Measurements from ENCODE around the gene URB1.

URB1 gene

DNA sequence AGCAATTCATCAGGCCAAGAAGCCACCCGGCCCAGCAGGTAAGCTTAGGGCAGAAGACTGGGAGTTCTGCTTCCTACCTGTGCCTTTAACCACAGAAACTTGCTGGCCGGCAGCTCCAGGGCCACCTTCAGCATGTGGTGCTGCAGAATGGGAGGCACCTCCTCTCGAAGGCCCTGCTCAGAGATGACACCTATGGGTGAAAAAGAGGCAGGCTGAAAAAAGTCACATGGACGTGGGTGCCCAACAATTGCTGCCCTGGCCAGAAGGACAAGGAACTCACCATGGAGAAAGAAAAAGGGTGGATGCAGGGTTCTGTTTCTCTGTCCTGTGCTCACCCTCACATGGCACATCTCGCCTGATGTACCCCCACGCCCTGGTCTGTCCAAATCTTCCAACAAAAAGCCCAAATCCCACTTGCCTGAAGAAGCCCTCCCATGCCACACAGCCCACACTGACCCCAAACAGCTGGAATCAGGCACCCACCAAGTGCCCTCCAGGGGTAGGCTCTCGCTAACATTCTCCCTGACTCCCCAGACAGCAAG is 33.0 kb downstream of the URB1 start:
- Histone ChIP-seq H3K27ac (ENCODE audit: low read length) (no peak overlapping the region), H3K9me3 (ENCODE audit: control insufficient read depth, insufficient read depth, low read length) (no peaks in the 10 kb centered on the region), H3K27me3 (ENCODE audit: control insufficient read depth, insufficient read depth, low read length) (no peaks in the 10 kb centered on the region), H3K36me3 (ENCODE audit: control insufficient read depth, insufficient read depth, low read length) (peaks cover 36% of the 10 kb centered on the region), H3K4me3 (ENCODE audit: low read length) (no peak overlapping the region), H3K4me1 (ENCODE audit: control insufficient read depth, insufficient read depth, low read length) (no peaks in the 10 kb centered on the region)
- no peak for DNase-seq (ENCODE audit: low read depth, low spot score)
- no CpG with 5 or more reads among the region's 7 CpGs for WGBS (ENCODE audit: insufficient coverage, insufficient read length)

DNA sequence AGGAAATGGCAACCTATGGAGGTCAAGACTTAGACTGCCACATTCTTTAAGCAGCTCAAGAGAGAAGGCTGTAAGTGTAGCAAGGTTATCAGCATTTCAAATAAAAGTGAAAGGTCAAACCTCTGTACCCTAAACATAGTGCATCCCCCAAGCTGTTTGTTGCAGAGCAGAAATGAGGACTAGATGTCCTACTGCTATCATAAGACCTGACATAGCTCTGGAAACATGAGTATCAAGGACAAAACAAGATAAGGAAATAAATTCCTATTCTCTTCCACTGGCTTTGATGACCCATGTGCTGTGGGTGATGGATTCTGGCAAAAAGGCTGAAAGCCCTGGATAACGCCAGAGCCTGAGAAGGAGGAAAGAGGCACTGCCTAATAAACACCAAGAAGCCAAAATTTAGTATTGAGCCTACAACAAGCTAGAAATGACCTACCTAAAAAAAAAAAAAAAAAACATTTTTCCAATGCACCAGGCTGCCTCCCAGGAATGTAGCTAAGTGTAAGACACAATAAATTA is 35.9 kb downstream of the URB1 start:
- Histone ChIP-seq H3K4me1 (ENCODE audit: control insufficient read depth, insufficient read depth, low read length) (no peaks in the 10 kb centered on the region), H3K27me3 (ENCODE audit: control insufficient read depth, insufficient read depth, low read length) (no peaks in the 10 kb centered on the region), H3K36me3 (ENCODE audit: control insufficient read depth, insufficient read depth, low read length) (peaks cover 40% of the 10 kb centered on the region), H3K9me3 (ENCODE audit: control insufficient read depth, insufficient read depth, low read length) (no peaks in the 10 kb centered on the region), H3K4me3 (ENCODE audit: low read length) (no peak overlapping the region), H3K27ac (ENCODE audit: low read length) (no peak overlapping the region)
- no peak for DNase-seq (ENCODE audit: low read depth, low spot score)
- WGBS (ENCODE audit: insufficient coverage, insufficient read length): no CpG with 5 or more reads among the region's 1 CpG

DNA sequence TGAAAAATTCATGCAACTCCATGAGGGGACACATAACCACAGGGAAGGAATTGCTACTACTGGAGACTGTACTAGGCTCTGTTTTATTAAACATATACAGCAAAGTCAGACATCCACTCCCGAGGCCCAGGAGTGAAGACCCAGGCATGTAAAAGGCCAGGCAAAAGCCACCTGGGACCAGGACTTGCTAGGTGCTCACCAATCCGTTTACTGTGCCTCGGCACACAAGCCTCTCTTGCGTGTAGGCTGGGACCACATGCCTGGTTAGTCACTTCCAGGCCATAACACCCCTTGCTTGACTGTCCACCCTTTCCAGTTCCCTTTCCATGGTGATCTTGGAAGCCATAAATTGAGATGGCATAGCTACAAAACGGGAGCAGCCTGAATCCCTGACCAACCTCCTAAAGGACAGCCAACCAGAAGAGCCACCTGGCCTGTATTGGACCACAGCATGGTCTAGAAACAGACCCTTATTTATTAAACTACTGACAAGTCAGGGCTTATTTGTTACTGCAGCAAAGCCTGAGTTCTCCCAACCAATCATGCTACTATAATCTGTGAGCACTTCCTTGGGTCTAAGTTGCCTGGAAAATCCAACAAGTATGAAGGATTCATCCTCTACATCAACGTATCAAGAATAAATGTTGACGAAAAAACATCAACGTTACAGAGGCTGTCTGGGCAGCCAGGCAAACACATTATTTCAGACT is 39.7 kb downstream of the URB1 start:
- no peak overlapping the region for H3K27ac ChIP-seq (ENCODE audit: low read length)
- H3K4me3 ChIP-seq (ENCODE audit: low read length): no peak overlapping the region
- no peaks in the 10 kb centered on the region for H3K27me3 ChIP-seq (ENCODE audit: control insufficient read depth, insufficient read depth, low read length)
- H3K9me3 ChIP-seq (ENCODE audit: control insufficient read depth, insufficient read depth, low read length): no peaks in the 10 kb centered on the region
- H3K36me3 ChIP-seq (ENCODE audit: control insufficient read depth, insufficient read depth, low read length): peaks cover 42% of the 10 kb centered on the region
- WGBS (ENCODE audit: insufficient coverage, insufficient read length): no CpG with 5 or more reads among the region's 8 CpGs
- H3K4me1 ChIP-seq (ENCODE audit: control insufficient read depth, insufficient read depth, low read length): no peaks in the 10 kb centered on the region
- DNase-seq (ENCODE audit: low read depth, low spot score): no peak

DNA sequence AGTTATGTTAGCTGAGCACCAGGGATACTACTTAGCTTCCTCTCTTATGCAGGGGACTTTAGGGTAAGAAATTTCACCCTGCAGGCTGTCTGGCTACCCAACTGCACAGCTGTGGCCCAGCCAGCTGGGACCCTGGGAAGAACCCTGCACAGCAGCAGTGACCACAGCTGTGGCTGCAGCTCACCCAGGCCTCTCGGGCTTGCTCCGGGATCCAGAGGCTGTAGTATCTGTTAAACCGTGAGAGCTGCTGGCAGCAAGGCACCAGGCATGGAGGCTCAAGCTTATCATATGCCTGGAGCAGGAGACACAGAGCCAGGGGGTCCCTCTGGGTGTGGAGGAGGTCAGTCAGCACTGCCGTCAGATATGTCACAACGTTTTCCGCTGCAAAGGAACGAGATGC is 40.3 kb downstream of the URB1 start:
- Histone ChIP-seq H3K36me3 (ENCODE audit: control insufficient read depth, insufficient read depth, low read length) (peaks cover 44% of the 10 kb centered on the region), H3K4me3 (ENCODE audit: low read length) (no peak overlapping the region), H3K4me1 (ENCODE audit: control insufficient read depth, insufficient read depth, low read length) (no peaks in the 10 kb centered on the region), H3K27me3 (ENCODE audit: control insufficient read depth, insufficient read depth, low read length) (no peaks in the 10 kb centered on the region), H3K9me3 (ENCODE audit: control insufficient read depth, insufficient read depth, low read length) (no peaks in the 10 kb centered on the region), H3K27ac (ENCODE audit: low read length) (no peak overlapping the region)
- no CpG with 5 or more reads among the region's 7 CpGs for WGBS (ENCODE audit: insufficient coverage, insufficient read length)
- no peak for DNase-seq (ENCODE audit: low read depth, low spot score)

DNA sequence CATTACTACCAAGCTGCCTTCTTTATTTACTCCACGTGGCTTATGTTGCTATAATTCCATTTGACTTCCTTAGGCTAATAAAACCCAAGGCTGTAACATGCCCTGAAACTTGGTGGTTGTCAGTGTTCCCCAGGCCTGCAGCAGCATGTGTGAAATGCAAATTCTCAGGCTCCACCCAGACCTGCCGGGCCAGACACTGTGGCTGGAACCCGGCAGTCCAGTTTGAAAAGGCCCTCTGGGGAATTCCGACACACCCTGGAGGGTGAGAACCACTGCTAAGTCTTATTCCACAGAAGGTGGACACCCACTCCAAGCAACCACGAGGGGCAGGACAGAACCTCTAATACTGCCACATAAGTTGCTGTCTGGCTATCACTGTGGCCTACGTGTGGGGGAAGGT is 41.4 kb downstream of the URB1 start:
- no peak for DNase-seq (ENCODE audit: low read depth, low spot score)
- Histone ChIP-seq H3K27ac (ENCODE audit: low read length) (no peak overlapping the region), H3K4me1 (ENCODE audit: control insufficient read depth, insufficient read depth, low read length) (no peaks in the 10 kb centered on the region), H3K9me3 (ENCODE audit: control insufficient read depth, insufficient read depth, low read length) (no peaks in the 10 kb centered on the region), H3K4me3 (ENCODE audit: low read length) (no peak overlapping the region), H3K27me3 (ENCODE audit: control insufficient read depth, insufficient read depth, low read length) (no peaks in the 10 kb centered on the region), H3K36me3 (ENCODE audit: control insufficient read depth, insufficient read depth, low read length) (peaks cover 53% of the 10 kb centered on the region)
- WGBS (ENCODE audit: insufficient coverage, insufficient read length): no CpG with 5 or more reads among the region's 6 CpGs

DNA sequence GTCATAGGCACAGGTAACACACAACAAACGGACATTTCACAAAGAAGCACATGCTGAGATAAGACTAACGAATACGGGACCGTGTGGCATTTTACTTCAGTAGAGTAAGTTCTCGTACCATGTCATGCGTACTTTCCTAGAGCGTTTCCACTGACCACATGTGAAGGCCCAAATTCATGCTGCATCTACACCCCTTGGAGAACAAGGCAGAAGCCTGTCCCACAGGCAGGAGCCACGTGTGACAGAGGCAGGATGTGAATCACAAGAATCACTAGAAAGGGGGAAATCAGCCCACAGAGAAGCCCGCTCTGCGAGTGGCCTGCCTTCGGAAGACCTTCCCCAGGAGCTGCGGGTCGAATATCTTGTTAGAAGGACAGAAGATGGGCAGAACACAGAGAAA is 41.8 kb downstream of the URB1 start:
- Histone ChIP-seq H3K27ac (ENCODE audit: low read length) (no peak overlapping the region), H3K27me3 (ENCODE audit: control insufficient read depth, insufficient read depth, low read length) (no peaks in the 10 kb centered on the region), H3K9me3 (ENCODE audit: control insufficient read depth, insufficient read depth, low read length) (no peaks in the 10 kb centered on the region), H3K36me3 (ENCODE audit: control insufficient read depth, insufficient read depth, low read length) (peaks cover 53% of the 10 kb centered on the region), H3K4me1 (ENCODE audit: control insufficient read depth, insufficient read depth, low read length) (no peaks in the 10 kb centered on the region), H3K4me3 (ENCODE audit: low read length) (no peak overlapping the region)
- no CpG with 5 or more reads among the region's 13 CpGs for WGBS (ENCODE audit: insufficient coverage, insufficient read length)
- DNase-seq (ENCODE audit: low read depth, low spot score): no peak

DNA sequence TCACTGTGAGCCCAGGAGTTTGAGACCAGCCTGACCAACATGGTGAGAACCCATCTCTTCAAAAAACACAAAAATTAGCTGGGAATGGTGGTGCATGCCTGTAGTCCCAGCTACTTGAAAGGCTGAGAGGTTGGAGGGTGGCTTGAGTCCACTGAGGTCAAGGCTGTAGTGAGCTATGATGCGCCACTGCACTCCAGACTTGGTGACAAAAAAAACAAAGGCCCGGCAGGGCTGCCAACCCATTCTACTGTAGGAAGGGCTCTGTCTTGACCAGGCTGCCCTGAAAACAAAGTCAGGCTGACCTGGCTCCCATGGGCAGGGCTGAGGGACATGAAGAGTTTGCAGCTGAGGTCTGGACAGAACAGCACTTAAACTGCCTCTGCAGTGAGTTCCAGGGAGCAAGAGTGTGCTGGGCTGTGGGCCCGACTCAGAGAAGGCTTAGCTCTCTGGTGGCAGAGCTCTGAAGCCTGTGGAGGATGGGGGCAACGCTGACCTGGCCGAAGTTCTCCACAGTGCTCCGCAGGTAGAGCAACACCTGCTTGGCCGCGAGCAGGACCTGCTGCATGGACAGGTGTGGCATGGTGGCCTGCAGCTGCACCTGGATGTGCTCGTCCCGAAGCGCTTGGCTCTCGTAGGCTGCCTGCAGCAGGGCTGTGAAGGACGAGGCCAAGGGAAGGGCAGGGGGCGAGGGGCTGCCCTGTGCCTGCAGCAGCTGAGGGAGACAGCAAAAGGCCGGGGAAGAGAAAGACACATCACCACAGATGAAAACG is 42.4 kb downstream of the URB1 start:
- Histone ChIP-seq H3K4me3 (ENCODE audit: low read length) (no peak overlapping the region), H3K9me3 (ENCODE audit: control insufficient read depth, insufficient read depth, low read length) (no peaks in the 10 kb centered on the region), H3K36me3 (ENCODE audit: control insufficient read depth, insufficient read depth, low read length) (peaks cover 54% of the 10 kb centered on the region), H3K27me3 (ENCODE audit: control insufficient read depth, insufficient read depth, low read length) (no peaks in the 10 kb centered on the region), H3K27ac (ENCODE audit: low read length) (no peak overlapping the region), H3K4me1 (ENCODE audit: control insufficient read depth, insufficient read depth, low read length) (no peaks in the 10 kb centered on the region)
- no peak for DNase-seq (ENCODE audit: low read depth, low spot score)
- no CpG with 5 or more reads among the region's 16 CpGs for WGBS (ENCODE audit: insufficient coverage, insufficient read length)

DNA sequence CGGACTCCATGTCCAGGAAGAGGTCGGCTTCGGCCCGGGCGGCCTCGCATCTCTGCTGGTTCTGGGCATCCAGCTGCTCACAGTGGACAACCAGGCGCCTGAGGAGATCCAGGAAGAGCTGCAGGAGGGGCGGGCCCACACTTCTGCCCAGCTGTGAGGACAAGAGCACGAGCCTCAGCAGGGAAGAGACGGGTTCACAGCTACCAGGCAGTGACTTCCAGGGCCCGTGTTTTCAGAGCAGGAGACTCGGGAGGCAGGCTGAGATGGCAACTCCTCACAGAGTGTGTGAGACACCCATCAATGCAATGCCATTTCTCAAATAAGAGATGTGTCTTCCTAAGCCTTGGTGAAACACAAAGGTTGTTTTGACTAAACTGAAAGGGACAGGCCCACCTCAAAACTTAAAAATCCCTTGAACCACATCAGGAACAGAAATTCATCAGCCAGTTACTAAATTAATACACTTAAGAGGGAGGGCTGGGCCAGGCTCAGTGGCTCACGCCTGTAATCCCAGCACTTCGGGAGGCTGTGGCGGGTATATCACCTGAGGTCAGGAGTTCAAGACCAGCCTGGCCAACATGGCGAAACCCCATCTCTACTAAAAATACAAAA is 43.4 kb downstream of the URB1 start:
- no peaks in the 10 kb centered on the region for H3K9me3 ChIP-seq (ENCODE audit: control insufficient read depth, insufficient read depth, low read length)
- no peaks in the 10 kb centered on the region for H3K27me3 ChIP-seq (ENCODE audit: control insufficient read depth, insufficient read depth, low read length)
- H3K4me1 ChIP-seq (ENCODE audit: control insufficient read depth, insufficient read depth, low read length): no peaks in the 10 kb centered on the region
- no CpG with 5 or more reads among the region's 16 CpGs for WGBS (ENCODE audit: insufficient coverage, insufficient read length)
- no peak for DNase-seq (ENCODE audit: low read depth, low spot score)
- H3K27ac ChIP-seq (ENCODE audit: low read length): no peak overlapping the region
- H3K4me3 ChIP-seq (ENCODE audit: low read length): no peak overlapping the region
- peaks cover 52% of the 10 kb centered on the region for H3K36me3 ChIP-seq (ENCODE audit: control insufficient read depth, insufficient read depth, low read length)

DNA sequence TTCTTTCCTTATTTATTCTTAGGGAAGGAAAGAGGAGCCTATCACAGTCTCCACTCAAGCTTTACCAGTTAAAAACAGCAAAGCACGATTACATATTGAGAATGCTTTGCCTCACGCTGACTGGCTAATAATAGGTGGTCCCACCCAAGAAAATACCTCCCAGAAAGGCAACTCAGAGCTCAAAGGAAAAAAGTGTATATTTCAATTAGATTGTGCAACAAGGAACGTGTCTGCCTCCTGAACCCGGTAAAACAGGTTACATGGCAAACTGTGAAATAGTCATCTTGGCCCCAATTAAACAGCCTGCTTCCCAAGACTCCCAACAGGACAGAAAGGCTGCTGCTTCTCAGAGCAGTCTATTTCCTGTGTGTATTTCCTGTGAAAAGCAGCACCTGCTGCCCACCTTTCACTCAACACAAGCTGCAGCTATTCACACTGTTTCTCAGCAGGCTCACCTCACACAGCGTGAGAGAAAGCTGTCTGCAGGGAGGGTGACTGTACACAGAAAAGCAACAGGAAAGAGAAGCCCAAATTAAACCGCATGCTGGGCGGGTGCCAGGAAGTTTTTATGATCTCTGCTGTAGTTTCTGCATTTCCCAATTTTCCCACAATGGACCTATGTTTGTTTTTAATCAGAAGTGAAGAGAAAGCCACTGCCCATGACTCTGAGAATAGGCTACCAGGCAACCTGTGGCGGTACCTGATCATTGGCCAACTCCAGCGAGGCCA is 44.0 kb downstream of the URB1 start:
- H3K27me3 ChIP-seq (ENCODE audit: control insufficient read depth, insufficient read depth, low read length): no peaks in the 10 kb centered on the region
- no peak overlapping the region for H3K4me3 ChIP-seq (ENCODE audit: low read length)
- no peaks in the 10 kb centered on the region for H3K9me3 ChIP-seq (ENCODE audit: control insufficient read depth, insufficient read depth, low read length)
- WGBS (ENCODE audit: insufficient coverage, insufficient read length): no CpG with 5 or more reads among the region's 9 CpGs
- no peaks in the 10 kb centered on the region for H3K4me1 ChIP-seq (ENCODE audit: control insufficient read depth, insufficient read depth, low read length)
- H3K36me3 ChIP-seq (ENCODE audit: control insufficient read depth, insufficient read depth, low read length): peaks cover 50% of the 10 kb centered on the region
- DNase-seq (ENCODE audit: low read depth, low spot score): no peak
- H3K27ac ChIP-seq (ENCODE audit: low read length): no peak overlapping the region

DNA sequence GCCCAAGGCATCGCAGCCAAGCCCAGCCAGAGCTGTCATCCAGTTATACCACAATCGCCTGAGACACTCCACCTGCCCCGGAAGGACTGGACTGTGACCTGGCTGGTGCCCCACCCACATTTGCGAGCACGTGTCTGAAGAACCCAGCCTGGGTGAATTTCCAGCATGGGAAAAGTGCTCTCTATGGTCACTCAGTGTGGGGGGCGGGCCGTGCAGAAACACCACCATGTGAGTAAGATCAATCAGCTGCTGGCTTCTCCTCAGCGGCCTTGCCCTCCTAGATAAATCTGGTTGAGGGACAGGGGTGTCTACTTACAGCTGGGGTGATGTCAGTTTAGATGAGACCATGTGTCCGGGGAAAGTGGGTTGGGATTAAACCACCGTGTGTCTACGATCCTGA is 44.8 kb downstream of the URB1 start:
- Histone ChIP-seq H3K27ac (ENCODE audit: low read length) (no peak overlapping the region), H3K36me3 (ENCODE audit: control insufficient read depth, insufficient read depth, low read length) (peaks cover 43% of the 10 kb centered on the region), H3K27me3 (ENCODE audit: control insufficient read depth, insufficient read depth, low read length) (no peaks in the 10 kb centered on the region), H3K9me3 (ENCODE audit: control insufficient read depth, insufficient read depth, low read length) (no peaks in the 10 kb centered on the region), H3K4me3 (ENCODE audit: low read length) (no peak overlapping the region), H3K4me1 (ENCODE audit: control insufficient read depth, insufficient read depth, low read length) (no peaks in the 10 kb centered on the region)
- WGBS (ENCODE audit: insufficient coverage, insufficient read length): no CpG with 5 or more reads among the region's 11 CpGs
- no peak for DNase-seq (ENCODE audit: low read depth, low spot score)

Data from iPS DF 6.9 (cell line).